Measurements from ENCODE around the gene COX7A2L.

DNA sequence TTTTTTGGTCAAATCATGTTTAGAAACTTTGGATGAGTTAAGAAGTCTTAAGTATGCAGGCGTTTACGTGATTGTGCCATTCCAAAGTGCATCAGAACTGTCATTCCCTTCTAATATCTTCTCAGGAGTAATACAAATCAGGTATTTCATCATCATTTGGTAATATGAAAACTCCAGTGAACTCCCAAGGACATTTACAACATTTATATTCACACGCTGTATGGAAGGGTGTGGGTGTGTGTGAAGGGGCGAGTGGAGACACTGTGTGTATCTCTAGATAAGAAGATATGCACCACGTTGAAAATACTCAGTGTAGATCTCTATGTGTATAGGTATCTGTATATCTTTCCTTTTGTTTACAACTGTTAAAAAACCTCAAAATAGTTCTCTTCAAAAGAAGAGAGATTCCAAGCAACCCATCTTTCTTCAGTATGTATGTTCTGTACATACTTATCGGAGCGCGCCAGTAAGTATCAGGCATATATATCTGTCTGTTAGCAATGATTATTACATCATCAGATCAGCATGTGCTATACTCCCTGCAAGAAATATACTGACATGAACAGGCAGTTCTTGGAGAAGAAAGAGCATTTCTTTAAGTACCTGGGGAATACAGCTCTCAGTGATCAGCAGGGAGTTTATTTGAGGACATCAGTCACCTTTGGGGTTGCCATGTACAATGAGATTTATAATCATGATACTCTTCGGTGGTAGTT lies 29.3 kb downstream of the COX7A2L start:
- TF ChIP-seq TAF1 (IDR thresholded peaks at IDR 0.05; ENCODE audit: borderline replicate concordance, insufficient read depth, low read length) (no peak), SIN3A (IDR thresholded peaks at IDR 0.05; ENCODE audit: borderline replicate concordance, insufficient read depth, low read length) (no peak)
- TF ChIP-seq, protein P1, sequence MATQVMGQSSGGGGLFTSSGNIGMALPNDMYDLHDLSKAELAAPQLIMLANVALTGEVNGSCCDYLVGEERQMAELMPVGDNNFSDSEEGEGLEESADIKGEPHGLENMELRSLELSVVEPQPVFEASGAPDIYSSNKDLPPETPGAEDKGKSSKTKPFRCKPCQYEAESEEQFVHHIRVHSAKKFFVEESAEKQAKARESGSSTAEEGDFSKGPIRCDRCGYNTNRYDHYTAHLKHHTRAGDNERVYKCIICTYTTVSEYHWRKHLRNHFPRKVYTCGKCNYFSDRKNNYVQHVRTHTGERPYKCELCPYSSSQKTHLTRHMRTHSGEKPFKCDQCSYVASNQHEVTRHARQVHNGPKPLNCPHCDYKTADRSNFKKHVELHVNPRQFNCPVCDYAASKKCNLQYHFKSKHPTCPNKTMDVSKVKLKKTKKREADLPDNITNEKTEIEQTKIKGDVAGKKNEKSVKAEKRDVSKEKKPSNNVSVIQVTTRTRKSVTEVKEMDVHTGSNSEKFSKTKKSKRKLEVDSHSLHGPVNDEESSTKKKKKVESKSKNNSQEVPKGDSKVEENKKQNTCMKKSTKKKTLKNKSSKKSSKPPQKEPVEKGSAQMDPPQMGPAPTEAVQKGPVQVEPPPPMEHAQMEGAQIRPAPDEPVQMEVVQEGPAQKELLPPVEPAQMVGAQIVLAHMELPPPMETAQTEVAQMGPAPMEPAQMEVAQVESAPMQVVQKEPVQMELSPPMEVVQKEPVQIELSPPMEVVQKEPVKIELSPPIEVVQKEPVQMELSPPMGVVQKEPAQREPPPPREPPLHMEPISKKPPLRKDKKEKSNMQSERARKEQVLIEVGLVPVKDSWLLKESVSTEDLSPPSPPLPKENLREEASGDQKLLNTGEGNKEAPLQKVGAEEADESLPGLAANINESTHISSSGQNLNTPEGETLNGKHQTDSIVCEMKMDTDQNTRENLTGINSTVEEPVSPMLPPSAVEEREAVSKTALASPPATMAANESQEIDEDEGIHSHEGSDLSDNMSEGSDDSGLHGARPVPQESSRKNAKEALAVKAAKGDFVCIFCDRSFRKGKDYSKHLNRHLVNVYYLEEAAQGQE (IDR thresholded peaks at IDR 0.05; ENCODE audit: insufficient read depth in 1 of 2, low read depth in 2 of 2, low read length in 2 of 2) = no peak
